ENCODE data around the gene HIRIP3.
A peak's percentile ranks its signal among the peaks of the same experiment; 100 is the strongest.

Gene HIRIP3

GRCh38 chr16:30000735-30001631, 5.6 kb upstream of the HIRIP3 start:
- no peak for TF ChIP-seq Cebpa-rat (IDR thresholded peaks at IDR 0.05)
- Histone ChIP-seq H3K36me3 (peaks cover 21% of the 10 kb centered on the region), H3K27ac (peak overlapping the region; percentile 91), H3K4me3 (peak overlapping the region; percentile 40), H3K4me2 (peak overlapping the region; percentile 97), H3K4me1 (peaks cover 93% of the 10 kb centered on the region), H4K20me1 (peaks cover 23% of the 10 kb centered on the region; the same call in 1 of the 2 replicates), H3K9me3 (no peaks in the 10 kb centered on the region), H3K9ac (peak overlapping the region; percentile 42; the same call in 1 of the 2 replicates), H3K27me3 (no peaks in the 10 kb centered on the region)

GRCh38 chr16:29999605-30000004, 4.2 kb upstream of the HIRIP3 start:
- Histone ChIP-seq H3K36me3 (peaks cover 18% of the 10 kb centered on the region; the same call in 1 of the 2 replicates), H3K27me3 (no peaks in the 10 kb centered on the region), H3K27ac (peak overlapping the region; percentile 91; the same call in 1 of the 2 replicates), H3K9ac (peak overlapping the region; percentile 1; the same call in 1 of the 2 replicates), H3K4me3 (no peak overlapping the region), H3K9me3 (no peaks in the 10 kb centered on the region), H3K4me2 (peak overlapping the region; percentile 97), H4K20me1 (peaks cover 23% of the 10 kb centered on the region; the same call in 1 of the 2 replicates), H3K4me1 (peaks cover 86% of the 10 kb centered on the region)
- TF ChIP-seq Cebpa-rat (IDR thresholded peaks at IDR 0.05): no peak

GRCh38 chr16:29996766-29997250, 1.4 kb upstream of the HIRIP3 start:
- H3K4me3 ChIP-seq: peak overlapping the region; percentile 80
- TF ChIP-seq Cebpa-rat (IDR thresholded peaks at IDR 0.05): no peak
- no peaks in the 10 kb centered on the region for H3K9me3 ChIP-seq
- H3K36me3 ChIP-seq: peaks cover 33% of the 10 kb centered on the region
- H3K9ac ChIP-seq: peak overlapping the region; percentile 98
- H4K20me1 ChIP-seq: peaks cover 17% of the 10 kb centered on the region
- H3K4me1 ChIP-seq: peaks cover 75% of the 10 kb centered on the region
- H3K27ac ChIP-seq: peak overlapping the region; percentile 99
- H3K4me2 ChIP-seq: peak overlapping the region; percentile 91
- no peaks in the 10 kb centered on the region for H3K27me3 ChIP-seq

- peaks cover 17% of the 10 kb centered on the region for H4K20me1 ChIP-seq
- peaks cover 69% of the 10 kb centered on the region for H3K4me1 ChIP-seq
- H3K27ac ChIP-seq: peak within 1 kb of the TSS; percentile 99
- H3K4me3 ChIP-seq: peak within 1 kb of the TSS; percentile 80
- H3K9ac ChIP-seq: peak within 1 kb of the TSS; percentile 98
- TF ChIP-seq Cebpa-rat (IDR thresholded peaks at IDR 0.05): no peak
- no peaks in the 10 kb centered on the region for H3K27me3 ChIP-seq
- no peaks in the 10 kb centered on the region for H3K9me3 ChIP-seq
- H3K36me3 ChIP-seq: peaks cover 40% of the 10 kb centered on the region
- peak within 1 kb of the TSS; percentile 91 for H3K4me2 ChIP-seq
Observed at GRCh38 chr16:29995911-29996765, 721 bp upstream of the HIRIP3 start, which contains the start of gene INO80E. Gene INO80E (plus strand): TSS chr16:29996241. CDS start chr16:29996311, 70 bp downstream.

DNA sequence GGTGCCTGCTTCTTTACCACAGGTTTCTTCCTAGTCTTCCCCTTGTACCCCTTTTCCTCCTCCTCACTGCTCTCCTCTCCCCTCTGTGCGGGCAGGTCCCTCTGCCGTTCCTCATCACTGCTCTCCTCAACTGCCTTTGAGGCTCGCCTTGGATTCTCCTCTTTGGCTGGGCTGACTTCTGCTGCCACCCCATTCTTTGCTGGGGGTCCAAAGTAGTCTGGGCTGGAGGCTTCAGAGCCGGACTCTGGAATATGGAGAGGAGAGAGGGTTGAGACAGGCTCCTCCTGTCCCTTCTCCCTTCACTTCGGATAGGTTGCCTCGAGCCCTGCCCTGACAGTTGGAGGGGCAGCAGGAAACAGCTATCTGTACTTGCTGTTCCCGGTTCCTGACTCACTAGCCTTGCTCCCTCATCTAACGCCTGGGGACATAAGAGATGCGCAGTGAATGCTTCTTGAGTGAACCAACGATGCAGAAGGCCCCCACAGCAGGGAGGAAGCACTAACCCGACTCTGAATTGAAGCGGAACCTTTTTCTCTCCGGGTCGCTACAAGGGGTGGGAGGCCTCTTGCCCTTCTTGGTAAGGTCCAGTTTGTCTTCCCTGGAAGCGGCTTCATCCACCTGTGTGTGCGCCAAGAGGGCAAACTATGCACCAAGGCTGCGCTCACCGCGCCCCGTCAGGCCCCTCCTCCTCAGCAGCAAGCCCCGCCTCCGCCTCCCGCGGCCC, 655 bp downstream of the HIRIP3 start:
- H3K4me2 ChIP-seq: peak overlapping the region; percentile 91
- H3K4me3 ChIP-seq: peak overlapping the region; percentile 80
- peaks cover 55% of the 10 kb centered on the region for H3K4me1 ChIP-seq
- H3K9me3 ChIP-seq: no peaks in the 10 kb centered on the region
- no peaks in the 10 kb centered on the region for H3K27me3 ChIP-seq
- H4K20me1 ChIP-seq: peaks cover 8% of the 10 kb centered on the region
- no peak for TF ChIP-seq Cebpa-rat (IDR thresholded peaks at IDR 0.05)
- H3K9ac ChIP-seq: peak overlapping the region; percentile 98
- peaks cover 54% of the 10 kb centered on the region for H3K36me3 ChIP-seq
- H3K27ac ChIP-seq: peak overlapping the region; percentile 99

- Histone ChIP-seq H3K4me1 (peaks cover 48% of the 10 kb centered on the region), H3K9ac (peak overlapping the region; percentile 98), H3K4me3 (peak overlapping the region; percentile 80), H3K9me3 (no peaks in the 10 kb centered on the region), H3K4me2 (peak overlapping the region; percentile 91), H3K27me3 (no peaks in the 10 kb centered on the region), H3K36me3 (peaks cover 61% of the 10 kb centered on the region), H3K27ac (peak overlapping the region; percentile 99), H4K20me1 (peaks cover 1% of the 10 kb centered on the region)
- TF ChIP-seq Cebpa-rat (IDR thresholded peaks at IDR 0.05): no peak
Observed at GRCh38 chr16:29993903-29994599, 1.4 kb downstream of the HIRIP3 start.

DNA sequence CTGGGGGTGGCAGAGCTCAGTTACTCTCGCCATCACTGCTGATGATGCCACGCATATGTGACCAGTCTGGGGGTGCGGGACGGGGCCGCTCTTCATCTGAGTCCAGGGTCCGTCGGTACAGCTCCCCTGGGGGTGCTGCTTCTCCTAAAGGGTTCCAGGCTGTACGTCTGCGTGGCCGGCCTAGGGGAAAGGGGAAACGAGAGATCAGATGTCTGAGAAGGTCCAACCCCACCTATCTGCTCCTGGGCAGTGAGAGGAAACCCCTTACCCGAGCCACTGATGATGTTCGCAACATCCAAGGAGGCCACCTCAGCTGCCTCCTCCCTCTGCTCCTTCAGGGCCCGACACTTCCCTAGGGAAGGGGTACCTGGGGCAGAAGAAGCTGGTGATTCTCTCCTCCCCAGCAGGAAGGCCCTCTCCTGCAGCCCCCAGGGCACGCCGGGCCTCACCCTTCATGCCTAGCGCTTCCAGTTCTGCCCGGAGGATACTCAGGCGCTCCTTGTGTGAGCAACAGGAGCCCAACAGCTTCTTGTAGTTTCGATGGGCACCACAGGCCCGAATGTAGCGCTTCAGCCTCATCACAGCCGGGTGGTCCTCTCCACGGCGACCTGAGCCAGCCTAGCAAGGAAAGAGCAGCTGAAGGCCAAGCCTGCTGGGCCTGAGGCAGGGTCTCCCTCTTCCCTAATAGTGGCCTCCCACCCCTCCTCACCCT, 2.1 kb downstream of the HIRIP3 start:
- H3K4me3 ChIP-seq: no peak overlapping the region
- H3K9me3 ChIP-seq: no peaks in the 10 kb centered on the region
- no peaks in the 10 kb centered on the region; the same call in 1 of the 2 replicates for H4K20me1 ChIP-seq
- H3K4me2 ChIP-seq: peak overlapping the region; percentile 91
- peaks cover 41% of the 10 kb centered on the region for H3K4me1 ChIP-seq
- H3K27ac ChIP-seq: peak overlapping the region; percentile 99
- no peaks in the 10 kb centered on the region for H3K27me3 ChIP-seq
- no peak for TF ChIP-seq Cebpa-rat (IDR thresholded peaks at IDR 0.05)
- peak overlapping the region; percentile 98 for H3K9ac ChIP-seq
- peaks cover 65% of the 10 kb centered on the region for H3K36me3 ChIP-seq

GRCh38 chr16:29992344-29992967, 3.0 kb downstream of the HIRIP3 start:
- no peak for TF ChIP-seq Cebpa-rat (IDR thresholded peaks at IDR 0.05)
- no peak overlapping the region for H3K9ac ChIP-seq
- H3K27ac ChIP-seq: no peak overlapping the region; the same call in 1 of the 2 replicates
- H4K20me1 ChIP-seq: no peaks in the 10 kb centered on the region; the same call in 1 of the 2 replicates
- H3K4me1 ChIP-seq: peaks cover 32% of the 10 kb centered on the region
- peaks cover 66% of the 10 kb centered on the region for H3K36me3 ChIP-seq
- no peak overlapping the region for H3K4me3 ChIP-seq
- no peak overlapping the region for H3K4me2 ChIP-seq
- no peaks in the 10 kb centered on the region for H3K9me3 ChIP-seq
- no peaks in the 10 kb centered on the region for H3K27me3 ChIP-seq

All from BLaER1 (cell line).